Hepatocyte (in vitro differentiated cells): ENCODE measurements around the gene SPAG16. TPM values are rescaled to one million over a fixed set of nuclear protein-coding genes. Genes with fewer than 3 reads are reported as not detected.
A peak's percentile ranks its signal among the peaks of the same experiment; 100 is the strongest.
"Not testable (repeated sequence)": the region's sequence is repeated elsewhere in the genome, so short reads cannot be mapped to it uniquely, and the experiment has no call there.

ENCODE experiments used
- DNase-seq: peaks from one replicate; pipeline ENCODE4 v3.0.0-alpha.2; 2016; ENCODE audit warnings: low spot score
- H2AFZ ChIP-seq: fragments of 200-600 bp; sonication (generic); 2 replicates; pipeline ENCODE4 v1.6.0; 2016; ENCODE audit warnings: antibody characterized with exemption, mild to moderate bottlenecking
- H3K27ac ChIP-seq: fragments of 200-600 bp; sonication (generic); 2 replicates; pipeline ENCODE4 v1.5.1; 2016; ENCODE audit warnings: mild to moderate bottlenecking
- H3K27me3 ChIP-seq: fragments of 200-600 bp; sonication (generic); 2 replicates; pipeline ENCODE4 v1.6.1; 2016
- H3K36me3 ChIP-seq: fragments of 200-600 bp; sonication (generic); replicated peaks from 2 replicates; pipeline ENCODE4 v1.5.1; 2016; ENCODE audit warnings: low read depth; ENCODE audit not compliant: insufficient read depth
- H3K4me1 ChIP-seq: fragments of 200-600 bp; sonication (generic); 2 replicates; pipeline ENCODE4 v1.5.1; 2016; ENCODE audit warnings: mild to moderate bottlenecking, moderate library complexity; ENCODE audit not compliant: insufficient read depth
- H3K4me2 ChIP-seq: fragments of 200-600 bp; sonication (generic); 2 replicates; pipeline ENCODE4 v1.6.0; 2016
- H3K4me3 ChIP-seq: fragments of 200-600 bp; sonication (generic); 2 replicates; pipeline ENCODE4 v1.5.1; 2016; ENCODE audit warnings: mild to moderate bottlenecking
- H3K79me2 ChIP-seq: fragments of 200-600 bp; sonication (generic); 2 replicates; pipeline ENCODE4 v1.6.0; 2017; ENCODE audit warnings: mild to moderate bottlenecking
- H3K9me2 ChIP-seq: fragments of 200-600 bp; sonication (generic); replicated peaks from 2 replicates; pipeline ENCODE4 v1.6.0; 2017; ENCODE audit warnings: mild to moderate bottlenecking; ENCODE audit not compliant: insufficient read depth
- H3K9me3 ChIP-seq: fragments of 200-600 bp; sonication (generic); 2 replicates; pipeline ENCODE4 v1.5.1; 2016; ENCODE audit warnings: low read depth, mild to moderate bottlenecking
- H4K20me1 ChIP-seq: fragments of 200-600 bp; sonication (generic); 2 replicates; pipeline ENCODE4 v1.6.0; 2016; ENCODE audit warnings: mild to moderate bottlenecking; ENCODE audit not compliant: insufficient read depth, poor library complexity, severe bottlenecking
- CTCF ChIP-seq: fragments of 200-600 bp; sonication (generic); IDR thresholded peaks from 2 replicates; pipeline ENCODE4 v1.5.1; 2016; ENCODE audit warnings: antibody characterized with exemption, mild to moderate bottlenecking; ENCODE audit not compliant: poor library complexity
- EZH2 ChIP-seq: fragments of 200-600 bp; sonication (generic); IDR thresholded peaks from 2 replicates; pipeline ENCODE4 v1.6.1; 2016; ENCODE audit warnings: antibody characterized with exemption, mild to moderate bottlenecking, borderline replicate concordance
- EZH2phosphoT487 ChIP-seq: fragments of 200-600 bp; sonication (generic); IDR thresholded peaks from one replicate; pipeline ENCODE4 v1.6.1; 2018; ENCODE audit warnings: antibody characterized with exemption, mild to moderate bottlenecking, low read depth, moderate library complexity; ENCODE audit not compliant: unreplicated experiment, severe bottlenecking
- WGBS: methylation state at CpG from one replicate; pipeline ENCODE4 v1.1.6; 2016; ENCODE audit warnings: low lambda C conversion rate; ENCODE audit errors: missing lambda C conversion rate; 5-methylcytosine and 5-hydroxymethylcytosine counted together
- polyA plus RNA-seq: library from polyadenylated mRNA; unstranded; fragments of >200 nt; fragmentation: Nextera tagmentation; extraction: Ambion mirVana; gene quantifications from 2 replicates; pipeline ENCODE4 v1.2.1, GENCODE V29; 2016
- total RNA-seq: library from RNA; depleted of rRNA; stranded (reverse); fragments of >200 nt; gene quantifications from 2 replicates; pipeline ENCODE4 v1.2.3, GENCODE V29; 2014

SPAG16 gene
- total and polyA plus RNA-seq, 2 experiments from 2014 or later, result 52.1 to 56.9 TPM

- no peaks in the 10 kb centered on the region for H4K20me1 ChIP-seq
- no peak overlapping the region for H3K4me3 ChIP-seq
- H3K4me1 ChIP-seq, result no peaks in the 10 kb centered on the region
- TF ChIP-seq EZH2 (no peak), EZH2phosphoT487 (no peak)
- no peaks in the 10 kb centered on the region for H3K79me2 ChIP-seq
- DNase-seq, result no peak
- H3K27ac ChIP-seq, result no peak overlapping the region
- no peaks in the 10 kb centered on the region for H3K9me2 ChIP-seq
- peaks cover 27% of the 10 kb centered on the region for H3K9me3 ChIP-seq
- H3K27me3 ChIP-seq, result no peaks in the 10 kb centered on the region
- no peak overlapping the region for H2AFZ ChIP-seq
- no peak overlapping the region for H3K4me2 ChIP-seq
- H3K36me3 ChIP-seq, result no peaks in the 10 kb centered on the region
- WGBS, result 96% methylated on average over 4 of the region's 4 CpGs
Measured at GRCh38 chr2:213336253-213336770, 52.0 kb downstream of the SPAG16 start.

- H2AFZ ChIP-seq, result no peak overlapping the region
- no peaks in the 10 kb centered on the region for H3K9me2 ChIP-seq
- no peak overlapping the region for H3K4me3 ChIP-seq
- no peak for TF ChIP-seq CTCF
- TF ChIP-seq EZH2, result no peak
- no peak for TF ChIP-seq EZH2phosphoT487
- H3K4me1 ChIP-seq, result no peaks in the 10 kb centered on the region
- no peak overlapping the region for H3K4me2 ChIP-seq
- no peak for DNase-seq
- no peaks in the 10 kb centered on the region for H3K9me3 ChIP-seq
- no peak overlapping the region for H3K27ac ChIP-seq
- H3K79me2 ChIP-seq, result no peaks in the 10 kb centered on the region
- H3K27me3 ChIP-seq, result no peaks in the 10 kb centered on the region
- 84% methylated on average over 2 of the region's 2 CpGs for WGBS
- H3K36me3 ChIP-seq, result no peaks in the 10 kb centered on the region
- no peaks in the 10 kb centered on the region for H4K20me1 ChIP-seq
Measured at GRCh38 chr2:213353419-213353818, 69.2 kb downstream of the SPAG16 start.

DNA sequence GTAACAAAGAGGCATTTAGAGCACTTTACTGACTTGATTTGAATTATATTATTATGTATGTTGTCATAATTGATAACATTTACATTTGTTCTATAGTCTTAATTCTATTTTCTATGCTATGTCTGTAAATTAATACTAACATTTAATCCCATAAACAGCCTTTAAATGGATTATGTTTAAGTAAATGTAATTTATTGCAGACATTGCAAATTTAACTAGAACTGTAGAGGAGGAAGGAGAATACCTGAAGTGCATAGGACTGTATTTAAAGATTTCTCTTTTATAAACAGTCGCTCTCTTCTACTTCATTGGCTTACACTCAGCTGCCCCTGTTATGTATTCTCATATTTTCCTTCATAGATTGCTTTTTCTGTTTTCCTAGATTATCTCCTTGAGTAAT is 92.4 kb downstream of the SPAG16 start:
- Histone ChIP-seq H3K9me2 (no peaks in the 10 kb centered on the region), H3K4me2 (no peak overlapping the region), H3K9me3 (no peaks in the 10 kb centered on the region), H4K20me1 (no peaks in the 10 kb centered on the region), H3K27me3 (no peaks in the 10 kb centered on the region), H3K27ac (no peak overlapping the region), H3K4me1 (no peaks in the 10 kb centered on the region), H3K79me2 (no peaks in the 10 kb centered on the region), H3K36me3 (no peaks in the 10 kb centered on the region), H3K4me3 (no peak overlapping the region), H2AFZ (no peak overlapping the region)
- 89% methylated on average over 1 of the region's 1 CpG for WGBS
- no peak for DNase-seq
- TF ChIP-seq EZH2 (no peak), EZH2phosphoT487 (no peak), CTCF (no peak)

DNA sequence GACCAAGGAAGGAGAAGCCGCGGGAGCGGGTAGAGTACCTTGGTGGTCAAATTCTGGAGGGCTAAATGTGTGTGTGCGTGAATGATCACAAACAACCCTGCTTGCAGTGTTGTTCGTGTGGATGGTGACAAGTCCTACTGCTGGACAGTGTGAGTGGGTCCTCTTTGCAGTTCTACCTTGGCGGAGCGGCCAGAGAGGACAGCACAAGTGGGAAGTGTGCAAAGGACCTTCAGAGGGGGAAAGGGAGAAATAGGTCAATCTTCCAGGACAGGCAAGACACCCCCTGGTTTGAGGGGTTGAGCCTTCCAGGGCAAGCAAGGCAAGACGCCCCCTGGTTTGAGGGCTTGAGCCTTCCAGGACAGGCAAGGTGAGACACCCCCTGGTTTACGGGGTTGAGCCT is 122.8 kb downstream of the SPAG16 start:
- not testable (repeated sequence) for H3K36me3 ChIP-seq, H3K9me3 ChIP-seq, DNase-seq, H4K20me1 ChIP-seq, H3K27me3 ChIP-seq, H3K9me2 ChIP-seq, H2AFZ ChIP-seq, H3K79me2 ChIP-seq, H3K4me3 ChIP-seq, H3K4me1 ChIP-seq
- H3K4me2 ChIP-seq, result peak overlapping the region; percentile 61
- H3K27ac ChIP-seq, result peak overlapping the region; percentile 86
- 96% methylated on average over 9 of the region's 9 CpGs for WGBS

- H3K27me3 ChIP-seq, H3K36me3 ChIP-seq, H3K9me2 ChIP-seq, H3K4me1 ChIP-seq, H3K4me3 ChIP-seq, DNase-seq, H3K9me3 ChIP-seq, H3K79me2 ChIP-seq, H4K20me1 ChIP-seq: not testable (repeated sequence)
- peak overlapping the region; percentile 13 for H2AFZ ChIP-seq
- 49% methylated on average over 6 of the region's 6 CpGs for WGBS
- H3K27ac ChIP-seq, result peak overlapping the region; percentile 86
- peak overlapping the region; percentile 61 for H3K4me2 ChIP-seq
Measured at GRCh38 chr2:213408426-213409070, 124.3 kb downstream of the SPAG16 start.

- H3K4me3 ChIP-seq, H3K9me3 ChIP-seq, DNase-seq, H3K27ac ChIP-seq, H3K4me2 ChIP-seq, H3K27me3 ChIP-seq, H3K4me1 ChIP-seq, H3K9me2 ChIP-seq, H4K20me1 ChIP-seq, H2AFZ ChIP-seq, H3K79me2 ChIP-seq, H3K36me3 ChIP-seq: not testable (repeated sequence)
- 94% methylated on average over 9 of the region's 9 CpGs for WGBS
Measured at GRCh38 chr2:213410687-213411086, 126.4 kb downstream of the SPAG16 start.
